Measurements from ENCODE around the gene FAM81A.

The FAM81A gene

DNA sequence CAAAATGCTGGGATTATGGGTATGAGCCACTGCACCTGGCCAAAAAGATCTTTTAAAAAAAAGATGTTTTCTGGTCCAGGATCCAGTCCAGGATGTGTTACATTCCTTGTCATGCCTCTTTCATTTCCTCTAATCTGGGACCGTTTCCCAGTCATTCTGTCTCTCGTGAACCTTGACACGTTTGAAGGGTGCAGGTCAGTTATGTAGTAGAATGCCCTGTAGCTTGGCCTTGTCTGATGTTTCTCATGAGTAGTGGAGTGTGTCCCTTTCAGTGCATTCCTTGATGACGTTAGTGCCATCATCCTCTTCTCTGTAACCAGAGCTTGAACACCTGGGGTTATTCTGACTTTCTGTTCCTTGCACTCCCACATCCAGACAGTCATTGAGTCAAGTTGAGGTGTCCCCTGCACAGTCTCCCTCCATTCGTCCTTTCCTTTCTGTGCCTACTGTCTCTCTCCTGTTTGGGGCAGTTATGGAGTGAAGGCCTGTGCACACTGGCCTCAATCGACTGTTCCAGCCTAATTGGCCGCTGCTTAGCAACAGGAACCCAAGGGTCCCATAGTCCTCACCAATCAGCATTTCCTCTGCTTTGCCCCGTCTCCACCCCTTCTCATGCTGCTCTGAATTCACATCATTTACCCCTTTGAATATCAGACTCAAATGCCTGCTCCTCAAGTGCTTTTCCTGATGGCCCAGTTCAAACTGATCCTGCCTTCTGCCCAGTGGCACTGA is 5.5 kb downstream of the FAM81A start:
- TF ChIP-seq, protein P1, sequence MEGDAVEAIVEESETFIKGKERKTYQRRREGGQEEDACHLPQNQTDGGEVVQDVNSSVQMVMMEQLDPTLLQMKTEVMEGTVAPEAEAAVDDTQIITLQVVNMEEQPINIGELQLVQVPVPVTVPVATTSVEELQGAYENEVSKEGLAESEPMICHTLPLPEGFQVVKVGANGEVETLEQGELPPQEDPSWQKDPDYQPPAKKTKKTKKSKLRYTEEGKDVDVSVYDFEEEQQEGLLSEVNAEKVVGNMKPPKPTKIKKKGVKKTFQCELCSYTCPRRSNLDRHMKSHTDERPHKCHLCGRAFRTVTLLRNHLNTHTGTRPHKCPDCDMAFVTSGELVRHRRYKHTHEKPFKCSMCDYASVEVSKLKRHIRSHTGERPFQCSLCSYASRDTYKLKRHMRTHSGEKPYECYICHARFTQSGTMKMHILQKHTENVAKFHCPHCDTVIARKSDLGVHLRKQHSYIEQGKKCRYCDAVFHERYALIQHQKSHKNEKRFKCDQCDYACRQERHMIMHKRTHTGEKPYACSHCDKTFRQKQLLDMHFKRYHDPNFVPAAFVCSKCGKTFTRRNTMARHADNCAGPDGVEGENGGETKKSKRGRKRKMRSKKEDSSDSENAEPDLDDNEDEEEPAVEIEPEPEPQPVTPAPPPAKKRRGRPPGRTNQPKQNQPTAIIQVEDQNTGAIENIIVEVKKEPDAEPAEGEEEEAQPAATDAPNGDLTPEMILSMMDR (IDR thresholded peaks at IDR 0.05; ENCODE audit: borderline replicate concordance, insufficient read depth, low read depth, low read length): no peak
- H3K4me3 ChIP-seq (ENCODE audit: low read depth, low read length): no peak overlapping the region

- TF ChIP-seq, protein P1 (IDR thresholded peaks at IDR 0.05; ENCODE audit: borderline replicate concordance, insufficient read depth, low read depth, low read length): no peak
- H3K4me3 ChIP-seq (ENCODE audit: low read depth, low read length): no peak overlapping the region
Observed at GRCh38 chr15:59444081-59444835, 6.3 kb downstream of the FAM81A start.

DNA sequence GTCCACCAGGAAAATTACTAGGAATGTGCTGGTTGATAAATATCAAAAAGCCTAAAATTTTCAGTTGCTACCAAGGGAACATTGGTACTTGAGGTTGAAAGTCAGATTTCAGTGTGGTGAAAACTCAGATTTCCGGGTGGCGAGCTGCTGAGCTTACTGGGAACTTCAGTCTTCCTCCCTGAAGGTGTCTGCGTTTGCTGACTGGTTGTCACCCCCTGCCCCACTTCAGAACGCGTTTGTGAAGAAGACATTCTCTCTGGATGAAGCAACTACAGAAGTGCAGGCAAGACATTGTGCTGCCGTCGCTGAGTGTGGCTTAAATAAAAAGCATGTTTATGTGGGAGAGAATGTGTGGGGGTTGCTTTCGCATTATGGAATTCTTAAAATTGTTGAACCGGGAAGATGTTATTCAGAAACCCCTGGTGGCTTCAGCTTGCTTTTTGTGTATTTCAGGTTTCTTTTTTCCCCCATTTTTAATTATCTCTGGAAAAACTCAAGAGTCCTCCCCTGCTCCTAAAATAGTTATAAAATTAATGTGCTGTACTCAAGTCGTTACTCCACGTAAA is 7.1 kb downstream of the FAM81A start:
- no peak overlapping the region for H3K4me3 ChIP-seq (ENCODE audit: low read depth, low read length)
- TF ChIP-seq, protein P1 (IDR thresholded peaks at IDR 0.05; ENCODE audit: borderline replicate concordance, insufficient read depth, low read depth, low read length): no peak

- TF ChIP-seq, protein P1 (IDR thresholded peaks at IDR 0.05; ENCODE audit: borderline replicate concordance, insufficient read depth, low read depth, low read length): no peak
- no peak overlapping the region for H3K4me3 ChIP-seq (ENCODE audit: low read depth, low read length)
Observed at GRCh38 chr15:59446232-59446957, 8.4 kb downstream of the FAM81A start.

GRCh38 chr15:59447367-59447766 is 9.4 kb downstream of the FAM81A start:
- TF ChIP-seq, protein P1 (IDR thresholded peaks at IDR 0.05; ENCODE audit: borderline replicate concordance, insufficient read depth, low read depth, low read length): no peak
- no peak overlapping the region for H3K4me3 ChIP-seq (ENCODE audit: low read depth, low read length)

DNA sequence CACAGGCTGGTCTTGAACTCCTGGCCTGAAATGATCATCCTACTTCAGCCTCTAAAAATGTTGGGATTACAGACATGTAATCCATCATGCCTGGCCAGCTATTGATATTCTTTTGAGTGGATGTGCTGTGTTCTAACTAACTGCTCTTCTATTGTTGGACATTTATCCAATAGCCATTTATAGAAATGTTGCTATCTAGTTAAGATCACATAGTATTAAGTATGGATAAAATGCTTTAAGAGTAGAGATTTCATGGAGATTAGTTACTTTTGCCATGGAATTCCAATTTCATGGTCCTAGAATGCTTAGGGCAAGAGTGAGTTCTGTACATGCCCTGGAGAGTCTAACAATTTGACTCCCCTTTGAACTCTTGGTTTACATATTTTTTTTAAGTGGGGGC is 10.9 kb downstream of the FAM81A start:
- H3K4me3 ChIP-seq (ENCODE audit: low read depth, low read length): no peak overlapping the region
- TF ChIP-seq, protein P1 (IDR thresholded peaks at IDR 0.05; ENCODE audit: borderline replicate concordance, insufficient read depth, low read depth, low read length): no peak

Data from GM12875 (cell line).